Measurements from ENCODE around the gene KYNU. TPM values are rescaled to one million over a fixed set of nuclear protein-coding genes. Genes with fewer than 3 reads are reported as not detected.

Gene KYNU
- total RNA-seq, 1 experiment from 2014 or later = 0.37 TPM

DNA sequence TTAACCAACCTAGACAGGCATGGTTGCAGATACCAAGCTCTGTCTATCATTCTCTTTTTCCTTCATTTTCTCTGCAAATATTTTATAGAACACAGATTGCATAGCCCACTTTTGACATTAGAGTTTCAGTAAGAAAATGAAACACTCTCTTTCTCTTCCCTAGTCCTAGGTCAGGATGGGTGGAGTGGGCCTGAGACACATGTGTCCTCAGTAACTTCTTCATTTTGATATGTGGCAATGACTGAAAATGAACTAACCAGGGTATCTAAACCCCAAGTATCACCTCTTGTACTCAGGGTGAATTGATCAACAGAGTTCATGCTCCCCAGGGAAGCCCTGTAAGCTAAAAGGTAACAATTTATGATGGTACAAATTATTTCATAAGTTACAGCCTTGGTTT lies 37.0 kb upstream of the KYNU start:
- Histone ChIP-seq H3K4me1 (ENCODE audit: insufficient read depth, low read length) (no peaks in the 10 kb centered on the region; the same call in 1 of the 2 replicates), H4K20me1 (ENCODE audit: control insufficient read depth, insufficient read depth, insufficient read length) (no peaks in the 10 kb centered on the region), H3K14ac (ENCODE audit: insufficient read depth, low read length) (no peak overlapping the region), H2BK15ac (ENCODE audit: low read depth, low read length) (no peak overlapping the region), H3K4me2 (ENCODE audit: insufficient read depth, insufficient read length, low read length) (no peak overlapping the region), H2AK5ac (ENCODE audit: insufficient read length, low read length) (no peak overlapping the region), H2BK20ac (ENCODE audit: low read depth, low read length, poor library complexity, severe bottlenecking) (no peak overlapping the region), H4K5ac (ENCODE audit: insufficient read length, low read depth, low read length) (no peak overlapping the region), H3K18ac (ENCODE audit: insufficient read length, low read depth, low read length) (no peak overlapping the region), H3K27ac (ENCODE audit: insufficient read length, low read depth, low read length) (no peak overlapping the region), H2AFZ (ENCODE audit: low read length) (no peak overlapping the region), H3K79me2 (ENCODE audit: insufficient read depth, low read length) (no peaks in the 10 kb centered on the region), H3T11ph (ENCODE audit: low read length) (no peak overlapping the region), H2BK120ac (ENCODE audit: low read depth, low read length, poor library complexity, severe bottlenecking) (no peak overlapping the region), H4K91ac (ENCODE audit: insufficient read length, low read depth, low read length) (no peak overlapping the region), H3K9ac (ENCODE audit: extremely low read depth, insufficient read length, low read length) (no peak overlapping the region), H3K27me3 (ENCODE audit: insufficient read depth, low read length) (no peaks in the 10 kb centered on the region), H3K23me2 (ENCODE audit: insufficient read length, low read depth, low read length, poor library complexity, severe bottlenecking) (no peaks in the 10 kb centered on the region), H3K9me3 (ENCODE audit: control insufficient read depth, low read depth, low read length) (no peaks in the 10 kb centered on the region), H2BK5ac (ENCODE audit: insufficient read length, low read length) (no peak overlapping the region), H3K56ac (ENCODE audit: insufficient read length, low read depth, low read length) (no peak overlapping the region), H3K4ac (ENCODE audit: low read depth, low read length) (no peak overlapping the region), H2BK12ac (ENCODE audit: insufficient read length, low read depth, low read length) (no peak overlapping the region), H3K23ac (ENCODE audit: insufficient read length, low read depth, low read length) (no peak overlapping the region), H4K8ac (replicated peaks; ENCODE audit: insufficient read length, low read depth, low read length) (no peak overlapping the region), H3K79me1 (ENCODE audit: insufficient read depth, low read depth, low read length, poor library complexity, severe bottlenecking) (no peaks in the 10 kb centered on the region)
- no peak for TF ChIP-seq CTCF (conservative IDR thresholded peaks at IDR 0.05)
- Mint-ChIP-seq H3K4me3 (no peak overlapping the region), H3K27ac (no peak overlapping the region), H3K4me1 (peaks cover 15 to 16% of the 10 kb centered on the region in 2 experiments), H3K27me3 (ENCODE audit: low read depth) (no peaks in the 10 kb centered on the region), H3K36me3 (ENCODE audit: insufficient read depth in 1 of 3, low read depth in 3 of 3) (no peaks in the 10 kb centered on the region), H3K9me3 (no peaks in the 10 kb centered on the region)
- no peak for DNase-seq

All from H9 (cell line).